Measurements from ENCODE around the gene FTMT.

DNA sequence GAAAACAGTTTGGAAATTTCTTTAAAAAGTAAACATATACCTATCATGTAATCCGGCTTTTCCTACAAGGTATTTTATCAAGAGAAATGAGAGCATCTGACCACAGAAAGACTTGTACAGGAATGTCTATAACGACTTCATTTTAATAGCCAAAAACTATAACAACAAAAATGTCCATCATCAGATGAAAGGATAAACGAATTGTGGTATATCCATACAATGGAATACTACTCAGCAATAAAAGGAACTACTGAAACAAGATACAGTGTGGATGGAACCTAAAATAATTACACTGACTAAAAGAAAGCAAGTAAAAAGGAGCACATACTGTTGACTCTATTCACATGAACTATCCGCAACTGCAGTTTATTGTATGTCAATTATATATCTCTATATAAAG lies 1.4 kb upstream of the FTMT start:
- TF ChIP-seq KDM5A (IDR thresholded peaks at IDR 0.05) (no peak), RAD21 (conservative IDR thresholded peaks at IDR 0.05 in 1 of 2, IDR thresholded peaks at IDR 0.05 in 1 of 2) (no peak), JUNB (IDR thresholded peaks at IDR 0.05) (no peak), POLR2A (IDR thresholded peaks at IDR 0.05; ENCODE audit: low read length) (no peak), CTCF (IDR thresholded peaks at IDR 0.05) (no peak), HEYL (CRISPR knock-in tag; IDR thresholded peaks at IDR 0.05) (no peak), MYC (IDR thresholded peaks at IDR 0.05; ENCODE audit: borderline replicate concordance, low read length) (no peak), CBX2 (IDR thresholded peaks at IDR 0.05; ENCODE audit: borderline replicate concordance, low read depth) (no peak), NR3C1 (IDR thresholded peaks at IDR 0.05) (no peak), ESRRA (IDR thresholded peaks at IDR 0.05; ENCODE audit: borderline replicate concordance, low read length) (no peak), EHMT2 (IDR thresholded peaks at IDR 0.05; ENCODE audit: low read depth) (no peak)
